GM12878 (cell line): ENCODE measurements around the gene TNF.

Experiments
- CHD4 ChIP-seq: fragments of 200-600 bp; sonication (generic); IDR thresholded peaks from 2 replicates; pipeline ENCODE4 v1.6.1; 2016; ENCODE audit warnings: mild to moderate bottlenecking
- CTCF ChIP-seq, 3 experiments: IDR thresholded peaks in 2 of 3; conservative IDR thresholded peaks in 1 of 3; 2 replicates each; pipeline ENCODE4 v1.5.1; 2011; ENCODE audit warnings: low read depth in 3 of 3, low read length in 3 of 3, mild to moderate bottlenecking in 3 of 3, control low read depth in 2 of 3, moderate library complexity in 2 of 3, inconsistent platforms in 1 of 3, mixed read lengths in 1 of 3; ENCODE audit not compliant: control insufficient read depth in 2 of 3, insufficient read depth in 1 of 3; ENCODE audit errors: extremely low read depth in 1 of 3
- EP300 ChIP-seq, 2 experiments: fragments of 150-350 bp in 1 of 2; IDR thresholded peaks; 2 replicates each; pipeline ENCODE4 v1.6.1; 2011 to 2012; ENCODE audit warnings: low read depth in 2 of 2, low read length in 2 of 2, borderline replicate concordance in 1 of 2, improper control_type of control experiment in 1 of 2, inconsistent platforms in 1 of 2; ENCODE audit not compliant: control insufficient read depth in 1 of 2
- EZH2 ChIP-seq: IDR thresholded peaks from 2 replicates; pipeline ENCODE4 v1.6.1; 2012; ENCODE audit warnings: low read depth, mild to moderate bottlenecking, control low read depth, inconsistent platforms, low read length, borderline replicate concordance; ENCODE audit not compliant: control insufficient read depth
- IKZF1 ChIP-seq: fragments of 450-650 bp; conservative IDR thresholded peaks from 2 replicates; pipeline ENCODE4 v1.6.1; 2017; ENCODE audit warnings: antibody characterized with exemption, mild to moderate bottlenecking
- POLR2A ChIP-seq: IDR thresholded peaks from 2 replicates; pipeline ENCODE4 v1.6.1; 2011; ENCODE audit warnings: low read depth, mild to moderate bottlenecking, low read length
- REST ChIP-seq: IDR thresholded peaks from 2 replicates; pipeline ENCODE4 v1.6.1; 2012; ENCODE audit warnings: mild to moderate bottlenecking, low read depth, low read length
- SMARCA5 ChIP-seq: fragments of 450-650 bp; IDR thresholded peaks from 2 replicates; pipeline ENCODE4 v1.6.1; 2017; ENCODE audit warnings: mild to moderate bottlenecking
- SP1 ChIP-seq: IDR thresholded peaks from one replicate; pipeline ENCODE4 v1.6.1; 2011; ENCODE audit warnings: low read depth, low read length
- TAF1 ChIP-seq: IDR thresholded peaks from 2 replicates; pipeline ENCODE4 v1.6.1; 2011; ENCODE audit warnings: mild to moderate bottlenecking, low read depth, low read length, borderline replicate concordance
- ZBTB4 ChIP-seq: fragments of 450-650 bp; formaldehyde crosslinking; IDR thresholded peaks from 2 replicates; pipeline ENCODE4 v1.4.0; 2022; ENCODE audit warnings: mild to moderate bottlenecking, moderate library complexity
- TF ChIP-seq, protein P1 (sequence below): IDR thresholded peaks from 2 replicates; pipeline ENCODE4 v1.6.1; 2012; ENCODE audit warnings: improper control_type of control experiment, low read depth, low read length; ENCODE audit not compliant: insufficient replicate concordance

DNA sequence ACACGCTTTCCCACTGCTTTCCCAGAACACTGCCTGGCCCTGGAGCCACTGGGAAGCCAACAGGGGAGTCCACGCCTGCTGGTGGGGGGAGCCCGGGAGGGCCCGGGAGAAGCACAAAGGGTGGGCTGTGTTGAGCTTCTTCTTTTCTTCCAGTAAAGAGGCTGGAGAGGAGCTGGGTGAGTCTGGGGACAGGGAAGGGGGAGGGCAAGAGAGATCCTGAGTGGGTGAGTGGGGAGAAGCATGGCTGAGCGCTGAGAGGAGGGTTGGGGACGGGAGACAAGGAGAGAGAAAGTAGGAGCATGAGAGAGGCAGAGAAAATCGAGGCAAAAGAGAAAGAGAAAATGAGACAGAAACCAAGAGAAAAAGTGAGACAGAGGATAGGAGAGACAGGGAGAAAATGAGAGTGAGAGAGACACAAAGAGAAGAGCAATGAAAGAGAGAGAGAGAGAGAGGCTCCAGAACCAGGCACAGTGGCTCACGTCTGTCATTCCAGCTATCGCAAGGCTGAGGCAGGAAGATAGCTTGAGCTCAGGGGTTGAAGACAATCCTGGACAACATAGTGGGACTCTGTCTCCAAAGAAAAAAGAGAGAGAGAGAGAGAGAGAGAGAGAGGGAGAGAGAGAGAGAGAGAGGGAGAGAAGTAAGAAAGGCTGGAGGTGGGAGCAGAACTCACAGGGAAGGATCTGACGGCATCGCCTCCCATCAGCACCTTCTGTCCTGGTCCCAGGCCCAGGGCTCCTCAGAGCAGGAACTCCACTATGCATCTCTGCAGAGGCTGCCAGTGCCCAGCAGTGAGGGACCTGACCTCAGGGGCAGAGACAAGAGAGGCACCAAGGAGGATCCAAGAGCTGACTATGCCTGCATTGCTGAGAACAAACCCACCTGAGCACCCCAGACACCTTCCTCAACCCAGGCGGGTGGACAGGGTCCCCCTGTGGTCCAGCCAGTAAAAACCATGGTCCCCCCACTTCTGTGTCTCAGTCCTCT, 12.7 kb downstream of the TNF start:
- no peak for TF ChIP-seq POLR2A
- no peak for TF ChIP-seq CTCF (IDR thresholded peaks at IDR 0.05 in 2 of 3, conservative IDR thresholded peaks at IDR 0.05 in 1 of 3; ENCODE audit: control insufficient read depth in 2 of 3, extremely low read depth in 1 of 3, insufficient read depth in 1 of 3, low read depth in 3 of 3, low read length in 3 of 3)
- TF ChIP-seq EZH2 = no peak
- TF ChIP-seq, protein P1, sequence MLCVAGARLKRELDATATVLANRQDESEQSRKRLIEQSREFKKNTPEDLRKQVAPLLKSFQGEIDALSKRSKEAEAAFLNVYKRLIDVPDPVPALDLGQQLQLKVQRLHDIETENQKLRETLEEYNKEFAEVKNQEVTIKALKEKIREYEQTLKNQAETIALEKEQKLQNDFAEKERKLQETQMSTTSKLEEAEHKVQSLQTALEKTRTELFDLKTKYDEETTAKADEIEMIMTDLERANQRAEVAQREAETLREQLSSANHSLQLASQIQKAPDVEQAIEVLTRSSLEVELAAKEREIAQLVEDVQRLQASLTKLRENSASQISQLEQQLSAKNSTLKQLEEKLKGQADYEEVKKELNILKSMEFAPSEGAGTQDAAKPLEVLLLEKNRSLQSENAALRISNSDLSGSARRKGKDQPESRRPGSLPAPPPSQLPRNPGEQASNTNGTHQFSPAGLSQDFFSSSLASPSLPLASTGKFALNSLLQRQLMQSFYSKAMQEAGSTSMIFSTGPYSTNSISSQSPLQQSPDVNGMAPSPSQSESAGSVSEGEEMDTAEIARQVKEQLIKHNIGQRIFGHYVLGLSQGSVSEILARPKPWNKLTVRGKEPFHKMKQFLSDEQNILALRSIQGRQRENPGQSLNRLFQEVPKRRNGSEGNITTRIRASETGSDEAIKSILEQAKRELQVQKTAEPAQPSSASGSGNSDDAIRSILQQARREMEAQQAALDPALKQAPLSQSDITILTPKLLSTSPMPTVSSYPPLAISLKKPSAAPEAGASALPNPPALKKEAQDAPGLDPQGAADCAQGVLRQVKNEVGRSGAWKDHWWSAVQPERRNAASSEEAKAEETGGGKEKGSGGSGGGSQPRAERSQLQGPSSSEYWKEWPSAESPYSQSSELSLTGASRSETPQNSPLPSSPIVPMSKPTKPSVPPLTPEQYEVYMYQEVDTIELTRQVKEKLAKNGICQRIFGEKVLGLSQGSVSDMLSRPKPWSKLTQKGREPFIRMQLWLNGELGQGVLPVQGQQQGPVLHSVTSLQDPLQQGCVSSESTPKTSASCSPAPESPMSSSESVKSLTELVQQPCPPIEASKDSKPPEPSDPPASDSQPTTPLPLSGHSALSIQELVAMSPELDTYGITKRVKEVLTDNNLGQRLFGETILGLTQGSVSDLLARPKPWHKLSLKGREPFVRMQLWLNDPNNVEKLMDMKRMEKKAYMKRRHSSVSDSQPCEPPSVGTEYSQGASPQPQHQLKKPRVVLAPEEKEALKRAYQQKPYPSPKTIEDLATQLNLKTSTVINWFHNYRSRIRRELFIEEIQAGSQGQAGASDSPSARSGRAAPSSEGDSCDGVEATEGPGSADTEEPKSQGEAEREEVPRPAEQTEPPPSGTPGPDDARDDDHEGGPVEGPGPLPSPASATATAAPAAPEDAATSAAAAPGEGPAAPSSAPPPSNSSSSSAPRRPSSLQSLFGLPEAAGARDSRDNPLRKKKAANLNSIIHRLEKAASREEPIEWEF = no peak
- no peak for TF ChIP-seq REST
- TF ChIP-seq SP1 = no peak
- no peak for TF ChIP-seq TAF1
- 0 out of 2 replicates have a peak, but pooled peaks have one; percentile 31 for TF ChIP-seq IKZF1
- TF ChIP-seq ZBTB4 = no peak
- no peak for TF ChIP-seq EP300 (IDR thresholded peaks at IDR 0.05; ENCODE audit: borderline replicate concordance in 1 of 2, control insufficient read depth in 1 of 2, low read depth in 2 of 2, low read length in 2 of 2)
- TF ChIP-seq CHD4 = no peak
- no peak for TF ChIP-seq SMARCA5
